AG09319 (cell line): ENCODE data around the gene DPPA5.

ENCODE experiments used
- DNase-seq: peaks from one replicate; pipeline ENCODE4 v3.0.0-alpha.2; 2010; ENCODE audit warnings: low read depth; ENCODE audit errors: extremely low read depth
- CTCF ChIP-seq: IDR thresholded peaks from 2 replicates; pipeline ENCODE4 v1.5.1; 2011; ENCODE audit warnings: low read depth, mild to moderate bottlenecking, inconsistent platforms, low read length, moderate library complexity

DPPA5 gene

GRCh38 chr6:73371984-73372383 is 17.9 kb upstream of the DPPA5 start:
- no peak for TF ChIP-seq CTCF
- DNase-seq = no peak

- DNase-seq = no peak
- TF ChIP-seq CTCF = no peak
These were observed 15.5 kb upstream of the DPPA5 start, which contains the start of gene OOEP for GRCh38 chr6:73369563-73369962. OOEP (minus strand) TSS chr6:73369897; CDS start chr6:73369792, 105 bp downstream.

- TF ChIP-seq CTCF = no peak
- DNase-seq = no peak
These were observed 15.1 kb upstream of the DPPA5 start for GRCh38 chr6:73369157-73369556.

GRCh38 chr6:73368675-73369074 is 14.6 kb upstream of the DPPA5 start:
- no peak for TF ChIP-seq CTCF
- DNase-seq = no peak

GRCh38 chr6:73367761-73368355 is 13.8 kb upstream of the DPPA5 start:
- TF ChIP-seq CTCF = no peak
- DNase-seq = no peak

- DNase-seq = no peak
- no peak for TF ChIP-seq CTCF
These were observed 10.5 kb upstream of the DPPA5 start for GRCh38 chr6:73364549-73364948.

- TF ChIP-seq CTCF = no peak
- no peak for DNase-seq
These were observed 10.0 kb upstream of the DPPA5 start for GRCh38 chr6:73364121-73364520.
